ENCODE measurements around the gene NTM.

The NTM gene

DNA sequence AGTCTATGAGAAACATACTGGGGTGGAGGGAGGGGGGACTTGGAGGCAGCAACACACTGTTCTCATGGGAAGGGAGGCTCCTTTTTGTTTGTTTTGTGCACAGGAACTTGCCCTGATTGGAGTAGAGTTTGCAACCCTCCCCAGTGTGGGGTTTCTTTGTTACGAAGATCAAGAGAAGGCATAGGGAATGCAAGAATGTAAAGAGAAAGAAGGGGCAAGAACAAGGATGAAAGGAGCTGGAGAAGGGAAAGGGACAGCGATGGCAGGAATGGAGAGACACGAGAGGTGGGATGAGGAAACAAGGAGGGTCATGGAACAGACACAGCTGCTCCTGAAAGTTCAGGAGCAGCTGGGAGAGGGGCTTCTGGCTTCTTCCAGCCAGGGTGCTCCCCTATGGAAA, 611.7 kb downstream of the NTM start:
- DNase-seq: no peak

DNA sequence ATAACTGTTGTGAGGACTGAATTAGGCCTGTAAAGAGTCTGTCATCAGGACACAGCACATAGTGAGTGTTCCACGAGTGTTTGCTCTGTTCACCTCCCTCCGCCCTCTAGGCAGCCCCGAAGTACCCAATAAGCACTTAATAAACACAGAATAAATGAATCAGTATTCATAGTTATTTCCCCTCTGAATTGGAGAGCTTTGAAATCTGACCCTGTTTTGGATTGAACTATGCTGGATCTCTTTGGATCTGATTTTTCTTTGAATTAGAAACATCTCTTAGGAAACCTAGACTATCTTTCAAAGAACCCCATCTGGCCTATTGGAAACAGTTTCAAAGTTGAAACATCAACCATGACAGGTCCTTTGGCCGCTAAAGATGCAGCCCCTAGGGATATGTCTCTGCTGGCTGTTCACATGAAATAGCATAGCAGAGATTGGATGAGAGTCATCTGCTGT, 615.5 kb downstream of the NTM start:
- DNase-seq: no peak

DNA sequence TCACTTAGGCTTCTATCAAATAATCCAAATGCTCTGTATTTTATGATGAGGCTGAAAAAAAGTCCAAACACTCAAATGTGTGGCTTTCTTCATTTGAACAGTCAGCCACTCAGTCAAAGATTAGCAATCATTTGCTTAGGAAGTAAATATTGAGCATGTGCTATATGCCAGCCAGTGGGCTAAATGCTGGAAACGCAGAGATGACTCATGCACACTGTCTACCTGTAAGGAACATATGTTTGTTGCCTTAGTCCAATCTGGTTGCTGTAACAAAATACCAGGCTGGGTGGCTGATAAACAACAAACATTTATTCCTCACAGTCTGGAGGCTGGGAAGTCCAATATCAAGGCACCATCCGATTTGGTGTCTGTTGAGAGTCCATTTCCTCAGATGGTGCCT, 617.3 kb downstream of the NTM start:
- DNase-seq: no peak

DNA sequence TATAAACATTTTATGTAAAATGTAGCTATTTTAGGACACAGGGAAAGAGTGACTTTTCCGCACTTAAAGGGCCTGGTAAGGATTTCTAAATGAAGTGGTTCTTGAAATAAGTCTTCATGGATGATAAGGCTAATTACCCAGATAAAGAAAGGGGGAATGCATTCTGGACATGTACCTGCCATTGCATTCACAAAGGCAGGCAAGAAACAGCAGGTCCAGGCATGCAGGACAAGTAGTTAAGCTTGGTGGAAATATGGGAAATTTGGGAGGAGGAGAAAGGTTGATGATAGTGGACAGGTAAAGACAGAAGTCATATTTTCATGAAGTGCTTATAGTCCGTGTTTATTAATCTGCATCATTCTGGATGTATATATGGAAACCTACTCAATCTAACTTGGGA, 621.2 kb downstream of the NTM start:
- DNase-seq: no peak

DNA sequence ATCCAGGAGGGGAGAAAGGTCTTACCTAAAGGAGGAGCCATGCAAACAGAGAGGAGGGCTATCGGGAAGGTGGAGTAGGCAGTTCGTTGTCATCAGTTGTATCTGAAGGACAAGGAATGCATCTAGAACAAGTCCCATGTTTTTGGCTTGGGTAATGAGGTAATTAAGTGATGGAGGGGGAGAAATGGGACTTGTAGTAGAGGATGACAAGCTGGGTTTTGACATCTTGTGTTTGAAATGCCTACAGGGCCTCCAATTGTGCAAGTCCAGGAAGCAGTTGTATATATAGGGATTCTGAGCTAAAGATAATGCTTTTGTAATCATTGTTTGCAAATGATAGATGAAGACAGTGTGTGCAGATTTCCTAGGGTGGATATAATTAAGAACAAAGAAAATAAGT, 622.8 kb downstream of the NTM start:
- DNase-seq: no peak

DNA sequence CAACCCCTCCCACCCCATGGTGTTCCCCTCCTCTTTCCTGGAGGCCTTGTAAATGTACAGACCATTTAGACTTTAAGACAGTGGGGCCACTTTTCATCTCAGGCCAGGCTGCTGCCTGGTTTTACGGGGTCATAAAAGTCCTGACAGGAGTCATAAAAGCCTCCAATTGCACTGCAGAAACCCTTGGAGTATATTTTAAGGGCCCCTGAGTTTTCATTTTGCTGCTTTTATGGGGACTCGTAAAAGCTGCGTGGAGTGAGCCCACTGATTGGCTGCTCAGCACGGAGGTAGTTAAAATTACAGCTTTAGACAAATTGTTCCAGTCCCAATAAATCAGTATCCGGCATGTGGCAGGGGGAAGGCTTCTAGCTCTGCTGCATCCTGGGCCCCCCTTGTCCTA, 627.6 kb downstream of the NTM start:
- no peak for DNase-seq

DNA sequence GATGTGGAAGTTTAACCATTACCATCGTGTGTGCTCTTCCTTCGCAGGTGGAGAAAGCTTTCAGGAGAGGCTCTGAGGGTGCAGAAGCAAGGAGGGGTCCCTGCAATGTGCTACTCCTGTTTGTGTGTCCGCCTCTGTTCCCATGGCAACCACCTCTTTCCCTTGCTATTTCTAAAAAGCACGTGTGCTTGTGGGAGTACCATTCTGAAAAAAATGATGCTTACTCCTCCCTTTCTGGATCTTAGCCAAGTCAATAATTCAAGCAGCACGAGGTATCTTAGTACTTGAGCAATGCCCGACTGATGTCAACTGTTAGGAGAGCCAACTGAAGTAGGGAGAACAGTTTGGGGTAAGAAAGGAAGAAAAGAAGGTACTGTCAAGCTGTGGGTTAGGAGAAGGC, 628.7 kb downstream of the NTM start:
- no peak for DNase-seq

DNA sequence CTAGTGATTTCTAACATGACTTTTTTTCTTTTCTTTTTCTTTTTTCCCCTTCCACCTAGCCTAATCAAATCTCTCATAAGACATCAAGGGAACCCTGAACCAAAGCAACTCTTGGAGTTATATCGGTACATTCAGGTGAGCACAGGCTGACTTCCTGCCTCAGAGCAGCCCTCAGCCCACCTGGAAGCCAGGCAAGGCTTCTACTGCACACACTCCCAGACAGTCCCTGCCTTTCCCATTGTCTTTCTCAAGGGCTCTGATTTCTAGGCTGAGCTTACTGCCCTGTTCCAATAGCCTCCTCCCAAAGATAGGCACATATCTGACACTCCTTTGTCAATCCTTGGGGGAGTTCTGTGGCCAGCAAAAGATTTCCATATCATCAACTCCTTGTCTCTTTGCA, 629.5 kb downstream of the NTM start:
- DNase-seq: no peak

DNA sequence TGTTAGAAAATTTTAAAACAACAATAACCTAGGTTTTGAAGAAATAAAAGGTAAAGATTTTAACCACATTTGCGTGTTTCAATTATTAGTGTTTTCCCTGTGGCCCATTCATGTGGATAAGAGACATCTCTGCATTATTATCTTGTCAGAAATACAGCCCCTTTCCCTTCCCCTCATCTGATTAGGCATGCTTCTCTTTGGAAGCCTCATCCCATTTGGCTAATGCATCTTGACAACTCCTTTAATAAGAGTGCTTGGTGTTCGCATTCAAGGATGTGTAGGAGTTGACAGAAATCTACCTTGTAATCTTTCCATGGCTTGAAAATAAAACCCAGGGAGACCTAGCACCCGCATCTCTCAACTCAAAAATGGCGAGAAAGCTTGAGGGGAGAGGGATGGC, 635.5 kb downstream of the NTM start:
- DNase-seq: no peak

DNA sequence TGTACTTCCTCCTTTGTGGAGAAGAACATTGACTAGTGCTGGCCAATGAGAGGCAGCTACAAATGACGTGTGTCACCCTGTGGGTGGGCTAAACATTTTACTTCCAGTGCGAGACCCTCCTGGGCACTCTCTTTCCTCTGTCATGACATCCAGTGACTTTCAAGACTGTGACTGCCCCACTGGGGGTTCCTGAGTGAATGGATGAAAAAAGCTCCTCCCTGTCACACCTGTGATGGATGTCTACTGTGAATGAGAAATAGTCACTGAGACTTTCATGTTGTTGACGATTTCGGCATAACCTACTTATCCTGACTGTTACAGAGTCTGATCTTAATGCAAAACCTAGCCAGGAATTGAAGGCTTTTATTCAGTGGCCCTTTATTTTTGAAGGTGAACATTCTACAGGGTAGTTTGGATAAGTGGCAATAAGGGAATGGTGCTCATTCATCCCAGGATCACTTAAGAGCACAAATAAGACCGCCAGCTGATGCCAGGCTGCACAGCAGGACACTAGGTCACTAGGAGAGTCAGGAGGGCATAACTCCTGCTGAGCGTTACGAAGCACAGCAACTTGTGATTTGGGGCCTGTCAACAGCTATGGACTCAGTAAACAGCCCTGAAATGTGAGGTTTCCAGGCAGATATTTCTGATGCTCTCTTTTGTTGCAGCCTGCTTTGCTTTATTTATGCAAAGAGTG, 636.6 kb downstream of the NTM start:
- no peak for DNase-seq

DNA sequence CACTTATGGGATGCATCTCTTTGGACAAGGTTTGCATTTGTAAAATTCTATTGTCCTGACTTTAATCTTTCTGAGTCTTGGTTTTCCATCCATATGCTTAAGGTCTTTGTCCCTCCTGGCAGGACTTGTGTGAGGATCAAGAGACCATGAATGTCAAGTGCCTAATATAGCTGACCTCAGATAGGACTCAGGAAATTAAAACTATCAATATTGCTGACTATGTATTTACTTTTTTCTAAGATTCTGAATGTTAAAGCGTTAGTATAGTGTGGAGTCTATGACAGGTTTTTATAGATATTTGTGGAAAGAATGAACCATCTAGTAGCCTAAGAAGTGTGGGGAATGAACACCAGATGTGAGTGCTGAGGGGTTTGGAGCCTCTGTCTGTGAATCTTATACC, 637.8 kb downstream of the NTM start:
- DNase-seq: no peak

DNA sequence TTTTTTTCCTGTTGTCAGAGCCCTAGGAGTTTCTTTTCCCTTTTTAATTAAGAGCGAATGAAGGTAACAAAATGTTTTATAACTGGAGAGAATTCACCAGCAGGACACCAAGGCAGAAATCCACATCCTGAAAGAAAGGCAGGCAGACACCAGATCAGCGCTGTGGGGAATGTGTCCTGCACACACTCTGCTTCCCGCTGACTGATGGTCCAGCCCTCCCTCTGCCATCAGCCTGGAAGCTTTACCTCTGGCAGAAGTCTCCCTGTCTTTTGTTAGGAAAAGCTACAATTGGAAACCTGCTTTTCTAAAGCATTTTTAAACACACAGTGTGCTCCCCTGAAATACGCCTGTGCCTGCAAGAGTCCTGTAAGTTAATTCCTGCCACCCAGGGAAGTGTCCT, 638.5 kb downstream of the NTM start:
- no peak for DNase-seq

DNA sequence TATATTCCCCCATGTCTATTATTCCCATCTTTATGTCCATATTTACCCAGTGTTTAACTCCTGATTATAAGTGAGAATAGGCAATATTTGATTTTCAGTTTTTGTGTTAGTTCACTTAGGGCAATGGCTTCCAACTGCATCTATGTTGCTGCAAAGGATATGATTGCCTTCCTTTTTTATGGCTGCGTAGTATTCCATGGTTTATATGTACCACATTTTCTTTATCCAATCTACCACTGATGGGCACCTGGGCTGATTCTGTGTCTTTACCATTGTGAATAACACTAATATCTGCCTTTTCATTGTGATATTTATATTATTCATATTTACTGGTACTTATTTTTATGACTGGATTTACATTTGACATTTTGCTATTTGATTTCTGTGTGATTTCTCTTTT, 649.6 kb downstream of the NTM start:
- no peak for DNase-seq

DNA sequence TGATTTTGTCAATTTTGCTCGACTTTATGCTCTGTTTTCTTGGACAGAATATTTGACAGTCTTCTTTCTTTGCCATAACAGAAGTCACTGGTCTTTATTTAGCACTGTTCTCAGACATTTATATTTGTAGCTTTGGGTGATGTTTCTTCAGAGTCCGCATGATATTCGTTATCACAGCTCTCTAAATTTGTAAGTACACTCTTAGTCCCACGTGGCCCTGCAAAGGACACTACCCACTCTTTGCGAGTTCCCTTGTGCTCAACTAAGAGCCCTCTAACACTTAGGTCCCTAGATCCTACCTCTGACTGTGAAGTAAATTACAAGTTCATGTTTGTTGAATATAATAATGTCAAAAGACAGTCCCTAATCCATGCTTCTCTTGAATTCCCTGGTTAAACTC, 651.9 kb downstream of the NTM start:
- no peak for DNase-seq

DNA sequence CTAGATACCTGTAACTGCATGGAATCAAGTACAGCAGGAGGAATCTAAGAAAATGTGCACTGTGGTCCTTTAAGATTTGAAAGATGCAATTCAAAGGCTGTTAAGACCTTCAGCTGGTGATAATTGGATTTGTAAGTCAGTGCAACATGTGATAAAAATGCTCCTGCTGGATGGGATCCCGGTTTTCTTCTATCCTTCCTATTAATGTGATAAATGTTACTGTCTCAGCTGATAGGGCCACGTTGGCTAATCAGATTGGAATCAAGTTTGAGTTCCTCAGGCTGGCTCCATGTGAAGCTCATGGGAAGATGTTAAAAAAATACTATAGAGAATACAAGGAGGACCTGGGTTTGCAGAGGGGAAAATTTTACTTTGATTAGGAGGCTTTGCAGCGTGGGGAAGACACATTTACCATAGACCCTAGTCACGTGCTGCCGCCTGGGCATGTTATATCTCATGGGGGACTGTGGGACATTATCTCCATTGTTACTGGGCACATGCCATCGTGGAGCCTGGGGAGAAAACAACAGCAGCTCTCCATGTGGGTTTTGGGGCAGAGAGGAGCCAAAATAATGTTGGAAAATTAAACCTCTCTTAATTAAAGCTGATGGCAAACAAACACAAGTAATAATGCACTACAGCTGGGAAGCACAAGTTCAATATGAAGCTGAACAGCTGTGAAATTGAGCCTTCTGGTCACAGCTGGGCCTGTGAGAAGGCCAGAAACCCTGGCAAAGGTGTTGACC, 652.5 kb downstream of the NTM start:
- DNase-seq: no peak

DNA sequence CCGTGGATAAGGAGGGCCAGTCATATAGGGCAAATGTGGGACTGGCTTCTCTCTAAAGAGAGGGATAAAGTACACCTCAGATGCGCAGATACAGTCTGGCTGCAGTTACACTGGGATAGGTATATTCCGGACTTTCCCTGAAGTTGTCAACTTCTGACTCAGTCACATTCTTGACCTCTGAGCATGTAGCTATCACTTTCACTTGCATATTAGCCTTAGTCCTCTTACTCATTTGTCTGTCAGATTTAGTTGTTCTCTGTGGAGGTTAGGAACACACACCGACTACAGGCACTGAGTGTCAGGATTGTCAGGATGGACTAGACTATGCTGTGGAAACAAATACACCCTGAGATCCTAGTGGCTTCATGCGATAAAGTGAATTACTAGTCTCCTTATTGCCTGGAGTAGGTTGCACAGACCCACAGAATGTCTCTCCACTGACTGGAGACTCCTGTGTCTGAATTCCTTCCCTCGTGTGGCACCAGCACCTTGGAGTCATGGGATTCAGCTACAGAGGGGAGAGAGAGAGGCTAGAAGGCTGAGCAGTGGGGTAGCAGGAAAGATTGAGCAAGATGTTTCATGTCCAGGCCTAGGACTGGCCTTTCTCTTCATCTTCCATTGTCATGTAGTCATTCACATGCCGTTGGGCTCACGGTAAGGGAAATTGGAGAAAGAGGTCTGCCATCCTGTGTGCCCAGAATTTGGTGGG, 654.3 kb downstream of the NTM start:
- DNase-seq: no peak

DNA sequence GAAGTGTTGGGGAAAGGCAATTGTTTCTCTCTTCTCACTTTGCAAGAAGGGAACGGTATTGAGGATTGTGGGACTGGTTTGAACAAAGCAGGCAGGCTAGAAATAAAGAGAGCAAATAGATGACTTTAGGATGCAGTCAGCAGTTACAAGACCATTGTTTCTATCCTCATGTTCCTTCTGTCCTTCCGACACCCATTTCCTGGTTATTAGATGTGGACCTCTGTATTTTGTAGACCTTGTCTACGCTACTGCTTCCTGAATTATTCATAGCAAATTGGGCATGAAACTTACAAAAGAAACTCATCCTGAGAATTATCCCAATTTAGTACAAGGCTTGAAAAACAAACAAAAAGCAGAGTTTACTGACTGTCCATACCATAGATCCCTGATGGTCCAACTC, 656.3 kb downstream of the NTM start:
- no peak for DNase-seq

DNA sequence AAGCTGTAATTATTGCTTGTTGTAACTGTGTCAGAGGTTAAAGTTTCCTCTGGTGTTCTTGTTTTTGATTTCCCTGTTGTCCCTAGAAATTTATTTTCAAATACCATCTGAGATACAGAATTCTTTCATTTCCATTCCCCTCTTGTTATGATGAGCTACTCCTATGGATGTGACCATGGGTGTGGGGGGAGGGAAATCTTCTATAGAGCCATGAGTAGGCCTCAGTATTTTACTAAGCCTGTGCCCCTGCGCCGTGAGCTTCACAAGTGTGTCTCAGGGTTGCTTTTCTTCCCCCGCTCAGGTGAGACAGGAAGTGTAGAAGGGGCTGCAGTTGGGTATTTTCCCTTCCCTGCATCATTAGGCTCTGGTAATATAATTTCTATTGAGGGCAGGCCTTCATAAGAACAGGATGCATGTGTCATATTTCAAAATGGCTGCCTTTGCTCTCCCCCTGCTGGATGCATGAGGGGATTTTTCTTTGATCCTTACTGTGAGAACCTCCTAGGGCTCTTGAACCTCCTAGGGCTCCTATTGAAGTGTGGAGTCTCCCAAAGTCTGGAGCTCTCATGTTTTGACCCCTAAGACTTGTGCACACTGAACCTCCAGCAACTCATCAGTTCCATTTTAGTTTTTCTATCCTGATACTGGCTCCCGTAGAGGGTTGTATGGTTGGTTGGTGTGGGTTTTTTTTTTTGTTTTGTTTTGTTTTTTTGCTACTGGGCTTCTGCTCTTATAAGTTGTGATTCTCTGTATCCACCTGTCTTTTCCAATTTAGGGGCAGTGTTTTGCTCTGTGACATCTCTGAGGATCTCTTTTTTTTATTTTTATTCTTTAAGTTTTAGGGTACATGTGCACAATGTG, 658.2 kb downstream of the NTM start:
- no peak for DNase-seq

DNA sequence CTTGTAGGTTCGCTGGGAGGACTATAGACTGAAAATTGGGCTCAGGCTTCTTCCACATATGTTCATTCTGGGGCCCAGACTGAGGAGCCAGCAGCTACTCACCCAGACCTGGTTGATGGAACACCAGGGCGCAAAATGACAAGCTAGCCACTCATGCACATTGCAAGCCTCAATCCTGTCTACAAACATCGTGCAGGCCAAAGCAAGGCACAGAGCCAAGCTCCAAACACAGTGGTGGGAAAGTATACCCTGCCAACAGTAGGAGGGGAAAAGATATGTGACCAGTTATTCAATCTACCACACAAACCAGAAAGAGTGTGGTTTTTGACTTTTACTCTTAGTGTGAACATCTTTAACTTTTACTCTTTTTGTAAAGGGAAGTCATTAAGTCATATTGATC, 660.5 kb downstream of the NTM start:
- DNase-seq: no peak

DNA sequence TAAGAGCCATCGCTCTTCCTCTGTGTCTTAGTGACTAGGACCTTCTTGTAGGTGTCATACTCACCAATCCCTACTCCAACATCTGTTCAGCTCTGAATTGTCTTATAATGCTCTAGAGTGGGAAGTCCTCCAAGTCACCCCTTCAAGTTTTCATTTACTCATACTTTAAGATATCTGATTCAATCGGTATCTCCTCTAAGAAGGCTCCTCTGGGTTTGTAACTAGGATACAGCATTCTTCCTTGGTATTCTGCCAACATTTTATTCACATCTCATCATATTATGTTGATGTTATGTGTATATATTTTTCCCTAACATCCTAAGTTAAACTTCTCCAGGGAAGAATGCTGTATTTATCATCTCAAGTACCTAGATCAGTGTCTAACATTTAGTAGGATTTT, 662.1 kb downstream of the NTM start:
- DNase-seq: no peak

DNA sequence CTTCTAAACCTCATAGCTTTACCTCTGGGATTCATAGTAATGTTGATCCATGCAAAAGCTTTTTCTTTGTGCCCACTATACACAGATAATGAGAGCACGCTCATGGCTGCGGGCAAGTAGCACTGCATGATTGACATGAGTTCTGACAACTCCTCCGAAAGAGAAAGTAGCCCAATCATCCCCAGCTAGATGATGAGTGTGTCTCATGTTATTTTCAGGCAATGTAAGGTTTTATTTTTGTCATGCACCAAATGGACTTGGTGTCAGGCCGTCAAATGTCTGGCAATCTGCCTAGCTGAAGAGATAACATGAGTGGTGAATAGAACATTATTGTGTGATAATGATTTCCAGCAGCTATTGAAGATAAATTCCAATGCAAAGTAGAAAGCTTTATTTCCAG, 662.6 kb downstream of the NTM start:
- no peak for DNase-seq

DNA sequence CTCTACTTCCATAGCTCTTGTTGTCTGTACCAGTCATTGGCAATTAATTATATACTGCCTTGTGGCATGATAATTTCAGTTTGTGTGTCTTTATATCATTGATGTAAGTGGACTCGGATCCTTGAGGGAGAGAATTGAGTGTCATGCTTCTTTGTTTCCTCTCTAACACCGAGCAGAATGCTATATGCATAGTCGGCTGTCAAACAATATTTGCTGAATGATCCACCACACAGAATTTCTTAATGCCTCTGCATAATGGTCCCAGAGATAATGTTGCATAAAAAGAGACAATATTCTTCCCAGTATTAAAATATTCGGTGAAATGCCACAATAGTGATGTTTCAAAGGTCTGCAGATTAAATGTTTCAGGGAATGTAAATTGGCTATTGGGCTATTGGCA, 664.8 kb downstream of the NTM start:
- DNase-seq: no peak

DNA sequence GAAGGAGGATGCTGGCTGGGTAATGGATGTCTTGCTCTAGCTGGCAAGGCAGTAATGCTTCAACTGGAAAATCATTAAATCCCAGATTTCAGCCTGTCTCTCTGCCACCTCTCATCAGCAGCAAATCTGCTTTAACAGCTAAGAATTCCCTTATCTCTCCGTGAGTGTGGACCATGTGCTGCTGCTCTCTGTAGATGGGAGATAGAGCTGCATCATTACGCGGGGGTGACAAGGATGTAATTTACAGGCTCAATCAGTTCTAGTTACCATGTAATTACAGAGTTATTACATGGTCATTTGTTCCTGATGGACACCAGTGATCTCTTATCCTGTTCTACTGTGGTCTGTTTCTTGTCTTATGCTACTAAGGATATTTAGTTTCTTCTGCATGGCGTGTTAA, 665.4 kb downstream of the NTM start:
- DNase-seq: no peak

All from stimulated activated CD4-positive, alpha-beta T cell treated with anti-CD3 and anti-CD28 coated beads, Interleukin-1b, Interleukin-23, amount 100 ng/mL, for 48 hours (primary cell).